B cell (primary cell): Measurements from ENCODE around the gene BICDL2. TPM values are rescaled to one million over a fixed set of nuclear protein-coding genes. Genes with fewer than 3 reads are reported as not detected.

Experiments used
- ATAC-seq: fragments of 200-7000 bp; cut with Tn5 transposase; one replicate; pipeline ENCODE4 v1.10.0; 2021; ENCODE audit warnings: low read depth, mild to moderate bottlenecking, moderate number of reproducible peaks, moderate library complexity
- CTCF ChIA-PET: fragments of 350-600 bp; sonication (Branson Sonifier 250); formaldehyde crosslinking; loops from one replicate; lab custom pipeline; 2021; ENCODE audit warnings: antibody characterized with exemption, inconsistent platforms; lab: Charles Lee
- POLR2A ChIA-PET: fragments of 350-600 bp; sonication (Branson Sonifier 250); formaldehyde crosslinking; loops from one replicate; lab custom pipeline; 2021; ENCODE audit warnings: antibody characterized with exemption; lab: Charles Lee
- DNase-seq: peaks from one replicate; pipeline ENCODE4 v3.0.0; 2013
- H2AFZ ChIP-seq: 2 replicates; pipeline ENCODE4 v1.6.1; 2012; ENCODE audit warnings: mild to moderate bottlenecking, low read depth, low read length; ENCODE audit not compliant: insufficient read depth, poor library complexity, severe bottlenecking
- H3K27ac ChIP-seq, 2 donors: 1 replicate in 1 of 2; 2 replicates in 1 of 2; pipeline ENCODE4 v1.5.1; 2012 to 2013; ENCODE audit warnings: low read length in 2 of 2, mild to moderate bottlenecking in 2 of 2, moderate library complexity in 1 of 2
- H3K27me3 ChIP-seq, 4 experiments: fragments of 200-600 bp in 1 of 4; sonication (generic) in 1 of 4; replicated peaks in 1 of 4; 1 replicate in 2 of 4; 2 replicates in 2 of 4; pipeline versions ENCODE4 v1.6.1 to v1.7.0; 2013 to 2016; ENCODE audit warnings: low read length in 3 of 4, mild to moderate bottlenecking in 2 of 4, mixed read lengths in 1 of 4, moderate library complexity in 1 of 4; ENCODE audit not compliant: insufficient read depth in 4 of 4, control insufficient read depth in 3 of 4; ENCODE audit errors: control extremely low read depth in 1 of 4
- H3K36me3 ChIP-seq, 2 experiments: replicated peaks in 1 of 2; 1 replicate in 1 of 2; 2 replicates in 1 of 2; pipeline versions ENCODE4 v1.6.1 to v1.7.1; 2013; ENCODE audit warnings: low read length in 1 of 2; ENCODE audit not compliant: insufficient read depth in 2 of 2, control insufficient read depth in 1 of 2; ENCODE audit errors: control extremely low read depth in 1 of 2, extremely low read depth in 1 of 2
- H3K4me1 ChIP-seq, 2 donors: fragments of 200-600 bp in 1 of 2; sonication (generic) in 1 of 2; 1 replicate in 1 of 2; 2 replicates in 1 of 2; pipeline versions ENCODE4 v1.5.1 to v1.6.1; 2013 to 2017; ENCODE audit warnings: low read length in 2 of 2; ENCODE audit not compliant: control insufficient read depth in 2 of 2, insufficient read depth in 2 of 2
- H3K4me2 ChIP-seq: replicated peaks from 2 replicates; pipeline ENCODE3; 2012; ENCODE audit warnings: mild to moderate bottlenecking, low read depth, low read length; ENCODE audit not compliant: poor library complexity, severe bottlenecking
- H3K4me3 ChIP-seq, 5 experiments: fragments of 200-600 bp in 1 of 5; sonication (generic) in 1 of 5; 1 replicate in 3 of 5; 2 replicates in 2 of 5; pipeline versions ENCODE4 v1.5.1 to v1.7.0; 2011 to 2016; ENCODE audit warnings: low read length in 4 of 5, mild to moderate bottlenecking in 4 of 5, low read depth in 2 of 5, control low read depth in 1 of 5, moderate library complexity in 1 of 5; ENCODE audit not compliant: insufficient read depth in 1 of 5; ENCODE audit errors: control extremely low read depth in 1 of 5, extremely low read depth in 1 of 5
- H3K79me2 ChIP-seq: fragments of 200-600 bp; sonication (generic); one replicate; pipeline ENCODE4 v1.6.0; 2016; ENCODE audit warnings: low read length; ENCODE audit not compliant: control insufficient read depth, insufficient read depth
- H3K9ac ChIP-seq: fragments of 200-600 bp; sonication (generic); 2 replicates; pipeline ENCODE4 v1.6.1; 2017; ENCODE audit warnings: mild to moderate bottlenecking, low read length, moderate library complexity
- H3K9me3 ChIP-seq, 3 donors: one replicate each; pipeline versions ENCODE4 v1.6.1 to v1.7.1; 2013; ENCODE audit warnings: low read length in 2 of 3; ENCODE audit not compliant: control insufficient read depth in 2 of 3, insufficient read depth in 1 of 3; ENCODE audit errors: control extremely low read depth in 1 of 3
- H4K20me1 ChIP-seq: 2 replicates; pipeline ENCODE4 v1.6.0; 2012; ENCODE audit warnings: mild to moderate bottlenecking, low read length; ENCODE audit not compliant: insufficient read depth, control insufficient read depth, poor library complexity, severe bottlenecking
- H3K27ac Mint-ChIP-seq: one replicate; pipeline ENCODE4 v1.8.0; 2021; ENCODE audit warnings: mixed read lengths
- H3K27me3 Mint-ChIP-seq: one replicate; pipeline ENCODE4 v1.8.0; 2021; ENCODE audit warnings: mixed read lengths
- H3K4me1 Mint-ChIP-seq: one replicate; pipeline ENCODE4 v1.8.0; 2021; ENCODE audit warnings: mixed read lengths
- H3K4me3 Mint-ChIP-seq: one replicate; pipeline ENCODE4 v1.8.0; 2021; ENCODE audit warnings: mixed read lengths
- H3K9me3 Mint-ChIP-seq: one replicate; pipeline ENCODE4 v1.8.0; 2022; ENCODE audit warnings: mixed read lengths; ENCODE audit not compliant: insufficient read depth
- EZH2 ChIP-seq: IDR thresholded peaks from 2 replicates; pipeline ENCODE4 v1.6.1; 2012; ENCODE audit warnings: borderline replicate concordance, low read depth, mild to moderate bottlenecking, moderate library complexity, low read length; ENCODE audit not compliant: insufficient read depth, poor library complexity, severe bottlenecking
- WGBS: methylation state at CpG from one replicate; pipeline ENCODE4 v1.1.5; 2013; ENCODE audit warnings: missing lambda C conversion rate; ENCODE audit not compliant: insufficient coverage; 5-methylcytosine and 5-hydroxymethylcytosine counted together
- intact Hi-C: fragments of 100-400 bp; cut with micrococcal nuclease; formaldehyde crosslinking; loops from one replicate; pipeline ENCODE4 v1.10.0; 2022
- polyA plus RNA-seq: library from polyadenylated mRNA; depleted of rRNA; stranded (reverse); fragments of >200 nt; gene quantifications from 2 replicates; pipeline ENCODE4 v1.2.3, GENCODE V29; 2012
- total RNA-seq, 2 donors: library from RNA; stranded (reverse); fragments of 120-200 nt in 1 of 2; gene quantifications; 1 replicate in 1 of 2; 2 replicates in 1 of 2; pipeline versions ENCODE4 v1.2.3 to v1.2.4, GENCODE V29; 2013 to 2022
- TF ChIP-seq, protein P1 (sequence below): fragments of 200-600 bp; IDR thresholded peaks from one replicate; pipeline ENCODE4 v1.8.0; 2022; ENCODE audit warnings: antibody characterized with exemption, mild to moderate bottlenecking

The BICDL2 gene
- total and polyA plus RNA-seq, 2 donors (not counting 1 experiment from before 2014, with no cell fraction given): 0.20 TPM; not detected in 1

DNA sequence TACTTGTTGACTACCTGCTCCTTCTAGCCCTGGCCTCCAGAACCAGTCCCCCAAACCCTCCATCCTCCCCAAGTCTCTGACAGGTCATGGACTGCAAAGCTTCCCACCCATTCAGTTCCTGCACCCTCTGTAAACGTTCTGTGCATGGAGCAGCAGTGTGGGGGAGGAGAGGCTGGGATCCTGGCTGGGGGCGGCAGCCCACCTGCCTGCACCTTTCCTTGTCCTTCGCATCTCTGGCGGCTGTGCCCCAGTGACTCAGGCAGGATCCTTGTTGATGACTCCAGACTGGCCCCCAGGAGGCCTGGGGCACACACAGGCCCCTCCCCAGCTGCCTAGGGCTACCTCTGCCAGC lies 54.9 kb downstream of the BICDL2 start:
- Histone ChIP-seq H3K9ac (no peak overlapping the region), H4K20me1 (peaks cover 5% of the 10 kb centered on the region), H3K36me3 (no peaks in the 10 kb centered on the region), H3K79me2 (peaks cover 6% of the 10 kb centered on the region), H3K4me3 (no peak overlapping the region), H3K27ac (no peak overlapping the region), H3K4me1 (peaks cover 18 to 39% of the 10 kb centered on the region in 2 donors), H3K4me2 (no peak overlapping the region), H3K9me3 (no peaks in the 10 kb centered on the region), H2AFZ (no peak overlapping the region), H3K27me3 (peaks cover 0 to 8% (median 1%) of the 10 kb centered on the region in 4 experiments)
- H3K4me1 Mint-ChIP-seq: peaks cover 21% of the 10 kb centered on the region
- peak overlapping the region; percentile 71 for H3K27ac Mint-ChIP-seq
- peak overlapping the region; percentile 81 for H3K4me3 Mint-ChIP-seq
- ChIA-PET CTCF (interaction anchor here (1.5 to 1.7 kb wide), 3 partner anchors 15 to 21 kb away, joined by 3 to 7 read pairs (median 4); no protein-coding TSS in a partner anchor), POLR2A (no interaction called here)
- DNase-seq: no peak
- intact Hi-C loops: loop anchor here (5.0 kb wide), 2 partner anchors 100 to 205 kb away; partner anchors contain the start of genes ELOB and FLYWCH2
- H3K9me3 Mint-ChIP-seq: no peaks in the 10 kb centered on the region
- H3K27me3 Mint-ChIP-seq: no peaks in the 10 kb centered on the region
- no peak for TF ChIP-seq EZH2
- TF ChIP-seq, protein P1, sequence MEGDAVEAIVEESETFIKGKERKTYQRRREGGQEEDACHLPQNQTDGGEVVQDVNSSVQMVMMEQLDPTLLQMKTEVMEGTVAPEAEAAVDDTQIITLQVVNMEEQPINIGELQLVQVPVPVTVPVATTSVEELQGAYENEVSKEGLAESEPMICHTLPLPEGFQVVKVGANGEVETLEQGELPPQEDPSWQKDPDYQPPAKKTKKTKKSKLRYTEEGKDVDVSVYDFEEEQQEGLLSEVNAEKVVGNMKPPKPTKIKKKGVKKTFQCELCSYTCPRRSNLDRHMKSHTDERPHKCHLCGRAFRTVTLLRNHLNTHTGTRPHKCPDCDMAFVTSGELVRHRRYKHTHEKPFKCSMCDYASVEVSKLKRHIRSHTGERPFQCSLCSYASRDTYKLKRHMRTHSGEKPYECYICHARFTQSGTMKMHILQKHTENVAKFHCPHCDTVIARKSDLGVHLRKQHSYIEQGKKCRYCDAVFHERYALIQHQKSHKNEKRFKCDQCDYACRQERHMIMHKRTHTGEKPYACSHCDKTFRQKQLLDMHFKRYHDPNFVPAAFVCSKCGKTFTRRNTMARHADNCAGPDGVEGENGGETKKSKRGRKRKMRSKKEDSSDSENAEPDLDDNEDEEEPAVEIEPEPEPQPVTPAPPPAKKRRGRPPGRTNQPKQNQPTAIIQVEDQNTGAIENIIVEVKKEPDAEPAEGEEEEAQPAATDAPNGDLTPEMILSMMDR: no peak
- no peak for ATAC-seq
- 94% methylated on average over 3 of the region's 4 CpGs for WGBS

DNA sequence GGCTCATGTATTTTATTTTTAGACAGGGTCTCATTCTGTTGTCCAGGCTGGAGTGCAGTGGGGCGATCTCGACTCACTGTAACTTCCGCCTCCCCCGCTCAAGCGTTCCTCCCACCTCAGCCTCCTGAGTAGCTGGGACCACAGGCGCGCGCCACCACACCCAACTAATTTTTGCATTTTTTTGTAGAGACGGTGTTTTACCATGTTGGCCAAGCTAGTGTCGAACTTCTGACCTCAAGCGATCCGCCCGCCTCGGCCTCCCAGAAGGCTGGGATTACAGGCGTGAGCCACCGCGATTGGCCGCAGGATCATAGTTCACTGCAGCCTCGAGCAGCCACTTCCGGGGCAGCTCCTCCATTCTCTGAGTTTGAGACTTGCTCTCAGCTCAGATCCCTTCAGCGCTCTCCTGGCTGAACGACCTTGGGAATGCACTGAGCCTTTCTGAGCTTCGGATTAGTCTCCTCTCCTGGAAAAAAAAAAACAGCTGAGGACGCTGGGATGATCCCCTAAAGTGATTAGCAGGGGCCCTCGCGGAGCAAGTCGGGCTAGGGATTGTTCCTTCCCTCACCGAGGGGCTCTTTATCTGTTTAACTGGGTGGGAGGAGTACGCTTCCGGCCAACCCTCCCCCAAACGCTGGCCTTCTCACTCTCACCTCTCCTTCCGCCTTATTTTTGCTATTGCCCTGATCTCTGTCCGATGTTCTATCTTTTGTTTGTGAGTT lies 55.4 kb downstream of the BICDL2 start:
- Mint-ChIP-seq H3K27ac (peak overlapping the region; percentile 71), H3K9me3 (no peaks in the 10 kb centered on the region), H3K27me3 (no peaks in the 10 kb centered on the region), H3K4me3 (peak overlapping the region; percentile 81), H3K4me1 (peaks cover 21% of the 10 kb centered on the region)
- no peak for DNase-seq
- H3K4me2 ChIP-seq: peak overlapping the region; percentile 99
- H3K27ac ChIP-seq: no peak overlapping the region
- intact Hi-C loops: loop anchor here (5.0 kb wide), 2 partner anchors 99 to 204 kb away; partner anchors contain the start of genes ELOB and FLYWCH2
- no peak for TF ChIP-seq EZH2
- TF ChIP-seq, protein P1: no peak
- H3K9me3 ChIP-seq: no peaks in the 10 kb centered on the region
- H4K20me1 ChIP-seq: peaks cover 5% of the 10 kb centered on the region
- CTCF ChIA-PET: interaction anchor here (1.1 to 1.8 kb wide), 3 partner anchors 23 to 113 kb away, joined by 3 to 8 read pairs (median 4); no protein-coding TSS in a partner anchor
- peak overlapping the region in 4 of 5 experiments; percentile 74 to 96 (median 86) for H3K4me3 ChIP-seq
- 83% methylated on average over 24 of the region's 33 CpGs for WGBS
- H3K9ac ChIP-seq: peak overlapping the region; percentile 98
- POLR2A ChIA-PET: interaction anchor here (0.7 to 1.5 kb wide), 3 partner anchors 11 to 154 kb away, joined by 3 to 10 read pairs (median 6); no protein-coding TSS in a partner anchor
- peaks cover 0 to 8% (median 1%) of the 10 kb centered on the region in 4 experiments for H3K27me3 ChIP-seq
- ATAC-seq: no peak
- H3K36me3 ChIP-seq: no peaks in the 10 kb centered on the region
- H2AFZ ChIP-seq: no peak overlapping the region
- peaks cover 18 to 39% of the 10 kb centered on the region in 2 donors for H3K4me1 ChIP-seq
- peaks cover 6% of the 10 kb centered on the region for H3K79me2 ChIP-seq
